Measurements from ENCODE around the gene CLUH. TPM values are rescaled to one million over a fixed set of nuclear protein-coding genes. Genes with fewer than 3 reads are reported as not detected.

The CLUH gene
- polyA plus RNA-seq, 1 experiment: 13.4 TPM

DNA sequence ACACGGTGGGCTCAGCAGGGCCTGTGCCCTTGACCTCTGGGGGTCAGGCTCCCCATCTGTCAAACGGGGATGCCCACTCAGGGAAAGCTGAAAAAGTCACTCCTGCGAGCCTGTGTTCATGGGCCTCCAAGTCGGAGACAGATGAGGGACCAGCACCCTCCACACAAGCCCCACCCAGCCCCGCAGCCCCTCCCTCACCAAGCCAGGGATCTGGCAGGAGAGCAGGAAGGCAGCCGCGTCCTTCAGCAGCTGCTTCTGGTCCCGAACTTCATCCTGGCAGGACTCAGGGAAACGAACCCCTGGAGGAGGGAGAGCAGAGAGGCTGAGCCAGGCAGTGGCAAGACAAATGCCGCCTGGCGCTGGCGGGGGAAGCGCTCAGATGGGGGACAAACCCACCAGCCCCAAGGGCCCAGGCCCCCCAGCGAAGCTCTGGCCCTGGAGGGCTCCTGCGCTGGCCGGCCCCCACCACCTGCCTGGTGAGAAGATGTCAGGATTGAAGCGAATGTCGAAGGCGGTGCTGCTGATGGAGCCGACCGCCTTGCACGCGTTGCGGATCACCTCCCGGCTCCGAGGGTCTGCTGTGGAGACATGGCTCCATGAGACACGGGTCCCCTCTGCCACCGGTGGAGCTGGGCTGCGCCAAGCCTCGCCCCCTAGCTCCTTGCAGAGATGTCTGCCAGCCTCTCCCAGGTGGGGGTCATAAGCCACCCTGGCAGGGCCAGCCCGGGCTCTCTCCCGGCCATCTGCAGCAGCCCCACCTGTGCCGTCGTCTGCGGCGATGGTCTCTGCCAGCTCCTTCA, 15.4 kb downstream of the CLUH start:
- DNase-seq (ENCODE audit: low read depth): no peak
- ChIA-PET CTCF (no interaction called here), POLR2A (interaction anchor here (0.6 kb wide), 1 partner anchor 11 kb away, joined by 3 read pairs; no protein-coding TSS in a partner anchor)
- TF ChIP-seq, protein P1, sequence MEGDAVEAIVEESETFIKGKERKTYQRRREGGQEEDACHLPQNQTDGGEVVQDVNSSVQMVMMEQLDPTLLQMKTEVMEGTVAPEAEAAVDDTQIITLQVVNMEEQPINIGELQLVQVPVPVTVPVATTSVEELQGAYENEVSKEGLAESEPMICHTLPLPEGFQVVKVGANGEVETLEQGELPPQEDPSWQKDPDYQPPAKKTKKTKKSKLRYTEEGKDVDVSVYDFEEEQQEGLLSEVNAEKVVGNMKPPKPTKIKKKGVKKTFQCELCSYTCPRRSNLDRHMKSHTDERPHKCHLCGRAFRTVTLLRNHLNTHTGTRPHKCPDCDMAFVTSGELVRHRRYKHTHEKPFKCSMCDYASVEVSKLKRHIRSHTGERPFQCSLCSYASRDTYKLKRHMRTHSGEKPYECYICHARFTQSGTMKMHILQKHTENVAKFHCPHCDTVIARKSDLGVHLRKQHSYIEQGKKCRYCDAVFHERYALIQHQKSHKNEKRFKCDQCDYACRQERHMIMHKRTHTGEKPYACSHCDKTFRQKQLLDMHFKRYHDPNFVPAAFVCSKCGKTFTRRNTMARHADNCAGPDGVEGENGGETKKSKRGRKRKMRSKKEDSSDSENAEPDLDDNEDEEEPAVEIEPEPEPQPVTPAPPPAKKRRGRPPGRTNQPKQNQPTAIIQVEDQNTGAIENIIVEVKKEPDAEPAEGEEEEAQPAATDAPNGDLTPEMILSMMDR (IDR thresholded peaks at IDR 0.05; ENCODE audit: insufficient read depth, low read depth, low read length): no peak
- H3K4me3 ChIP-seq (ENCODE audit: low read depth, low read length): no peak overlapping the region
- H3K36me3 ChIP-seq (ENCODE audit: control insufficient read depth, insufficient read depth, low read length): peaks cover 29% of the 10 kb centered on the region
- H3K27me3 ChIP-seq (ENCODE audit: control insufficient read depth, insufficient read depth, low read length): no peaks in the 10 kb centered on the region

DNA sequence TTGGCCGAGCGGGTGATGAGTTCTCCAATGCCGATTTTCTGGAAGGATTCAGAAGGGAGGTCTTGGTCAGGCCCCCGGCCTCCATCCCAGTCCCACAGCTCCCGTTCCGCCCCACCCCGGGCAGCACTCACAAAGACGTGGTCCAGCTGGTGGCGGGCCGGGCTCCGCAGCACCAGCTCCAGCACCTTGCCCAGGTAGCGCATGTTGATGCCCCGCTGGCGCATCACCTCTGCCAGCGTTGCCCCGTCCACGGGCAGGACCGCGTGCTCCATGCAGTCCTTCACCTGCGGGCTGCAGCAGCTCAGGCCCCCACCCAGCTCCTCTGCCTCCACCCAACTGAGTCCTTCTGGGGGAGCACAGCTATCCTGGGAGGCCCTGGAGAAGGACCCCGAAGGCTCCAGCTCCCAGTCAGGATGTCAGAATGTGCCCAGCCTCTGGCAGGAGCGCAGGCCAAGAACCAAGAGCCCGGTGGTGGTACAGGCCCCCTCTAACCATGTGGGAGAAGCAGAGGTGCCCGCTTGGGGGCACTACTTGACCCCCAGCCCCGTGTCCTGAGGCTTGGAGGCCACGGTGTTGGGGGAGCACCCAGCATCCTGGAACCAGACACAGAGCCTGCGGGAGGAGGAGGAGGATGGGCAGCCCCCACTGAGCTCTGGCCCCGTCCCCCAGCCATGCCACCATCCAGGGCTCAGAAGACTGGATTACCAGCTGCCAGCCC, 16.2 kb downstream of the CLUH start:
- Histone ChIP-seq H3K27me3 (ENCODE audit: control insufficient read depth, insufficient read depth, low read length) (no peaks in the 10 kb centered on the region), H3K4me3 (ENCODE audit: low read depth, low read length) (no peak overlapping the region), H3K36me3 (ENCODE audit: control insufficient read depth, insufficient read depth, low read length) (peaks cover 30% of the 10 kb centered on the region)
- ChIA-PET POLR2A (no interaction called here), CTCF (no interaction called here)
- TF ChIP-seq, protein P1 (IDR thresholded peaks at IDR 0.05; ENCODE audit: insufficient read depth, low read depth, low read length): no peak
- DNase-seq (ENCODE audit: low read depth): no peak

DNA sequence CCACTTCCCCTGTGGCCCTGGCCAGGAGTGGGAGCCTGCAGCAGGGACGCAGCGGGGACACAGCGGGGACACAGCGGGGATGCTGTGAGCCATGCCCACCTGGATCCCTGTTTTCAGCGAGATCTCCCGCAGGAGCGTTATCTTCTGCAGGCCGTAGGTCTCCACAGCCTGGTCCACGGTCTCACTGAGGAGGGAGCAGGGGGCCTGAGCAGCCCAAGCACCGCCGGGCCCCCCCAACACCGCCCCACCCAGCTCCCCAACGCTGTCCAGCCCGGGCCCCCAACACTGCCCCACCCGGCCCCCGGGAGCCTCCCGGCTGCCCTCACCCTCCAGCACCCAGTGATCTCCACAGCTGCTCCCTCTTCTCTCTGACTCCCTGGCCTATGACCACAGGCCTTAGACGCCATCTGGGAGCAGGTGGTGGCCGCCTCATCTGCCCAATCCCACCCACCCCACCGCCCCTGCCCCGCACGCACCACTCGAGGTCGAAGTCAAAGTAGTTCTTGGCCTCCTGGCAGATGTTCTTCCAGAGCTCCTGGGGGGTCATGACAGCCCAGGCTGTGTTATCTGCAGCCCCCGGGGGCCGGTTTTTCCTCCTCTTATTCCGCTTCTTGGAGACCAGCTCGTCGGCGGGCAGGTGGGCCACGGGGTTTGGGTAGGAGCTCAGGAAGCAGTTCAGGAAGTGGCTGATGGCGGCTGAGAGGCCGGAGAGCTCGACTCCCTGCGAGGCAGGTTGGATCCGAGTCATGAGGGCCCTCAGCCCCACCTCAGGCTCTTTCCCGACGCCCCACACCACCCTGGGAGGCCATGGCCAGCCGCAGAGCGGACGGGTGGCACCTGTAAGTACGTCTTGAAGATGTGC, 17.0 kb downstream of the CLUH start:
- ChIA-PET POLR2A (no interaction called here), CTCF (no interaction called here)
- TF ChIP-seq, protein P1 (IDR thresholded peaks at IDR 0.05; ENCODE audit: insufficient read depth, low read depth, low read length): no peak
- Histone ChIP-seq H3K36me3 (ENCODE audit: control insufficient read depth, insufficient read depth, low read length) (peaks cover 28% of the 10 kb centered on the region), H3K27me3 (ENCODE audit: control insufficient read depth, insufficient read depth, low read length) (no peaks in the 10 kb centered on the region), H3K4me3 (ENCODE audit: low read depth, low read length) (no peak overlapping the region)
- no peak for DNase-seq (ENCODE audit: low read depth)

DNA sequence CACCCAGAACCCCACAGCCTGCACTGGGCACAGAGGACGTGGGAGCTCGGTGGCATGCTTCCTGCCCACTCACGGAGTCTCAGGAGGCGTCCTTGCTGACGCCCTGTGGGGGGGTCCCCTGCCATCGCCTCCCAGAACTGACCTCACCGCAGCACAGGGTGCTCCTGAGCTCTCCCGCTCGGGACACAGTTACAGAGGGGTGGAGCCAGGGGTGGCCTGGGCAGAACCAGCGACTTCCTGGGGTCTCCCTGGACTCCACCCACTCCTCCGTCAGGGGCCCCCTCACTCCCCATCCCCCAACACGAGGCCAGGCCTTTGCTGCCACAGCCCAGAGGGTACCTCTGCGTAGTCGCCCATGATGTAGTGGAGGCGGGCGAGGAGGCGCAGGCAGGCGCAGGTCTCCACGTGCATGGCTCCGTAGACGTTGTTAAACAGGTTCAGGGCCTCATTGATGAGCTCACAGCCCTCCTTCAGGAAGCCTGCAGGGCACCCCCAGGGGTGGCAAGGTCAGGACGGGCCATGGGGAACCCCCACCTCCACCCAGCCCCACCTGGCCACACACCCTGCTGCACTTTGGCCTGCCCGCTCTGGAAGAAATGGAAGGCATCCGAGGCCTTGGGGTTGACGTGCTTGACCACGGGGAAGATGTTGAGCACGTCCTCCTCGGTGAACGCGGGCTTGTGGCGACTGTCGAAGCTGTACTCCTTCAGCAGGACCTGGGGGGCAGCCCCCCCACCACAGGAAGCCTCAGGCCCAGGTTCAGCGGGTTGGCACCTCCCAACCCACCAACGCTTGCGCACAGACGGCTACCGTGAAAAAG, 17.8 kb downstream of the CLUH start:
- CTCF ChIA-PET: no interaction called here
- TF ChIP-seq, protein P1 (IDR thresholded peaks at IDR 0.05; ENCODE audit: insufficient read depth, low read depth, low read length): no peak
- POLR2A ChIA-PET: no interaction called here
- H3K36me3 ChIP-seq (ENCODE audit: control insufficient read depth, insufficient read depth, low read length): peaks cover 28% of the 10 kb centered on the region
- no peak for DNase-seq (ENCODE audit: low read depth)
- no peaks in the 10 kb centered on the region for H3K27me3 ChIP-seq (ENCODE audit: control insufficient read depth, insufficient read depth, low read length)
- no peak overlapping the region for H3K4me3 ChIP-seq (ENCODE audit: low read depth, low read length)
